ENCODE measurements around the gene ASTL. TPM values are rescaled to one million over a fixed set of nuclear protein-coding genes. Genes with fewer than 3 reads are reported as not detected.

The ASTL gene
- total RNA-seq, 1 experiment from 2014 or later = 0.34 TPM

DNA sequence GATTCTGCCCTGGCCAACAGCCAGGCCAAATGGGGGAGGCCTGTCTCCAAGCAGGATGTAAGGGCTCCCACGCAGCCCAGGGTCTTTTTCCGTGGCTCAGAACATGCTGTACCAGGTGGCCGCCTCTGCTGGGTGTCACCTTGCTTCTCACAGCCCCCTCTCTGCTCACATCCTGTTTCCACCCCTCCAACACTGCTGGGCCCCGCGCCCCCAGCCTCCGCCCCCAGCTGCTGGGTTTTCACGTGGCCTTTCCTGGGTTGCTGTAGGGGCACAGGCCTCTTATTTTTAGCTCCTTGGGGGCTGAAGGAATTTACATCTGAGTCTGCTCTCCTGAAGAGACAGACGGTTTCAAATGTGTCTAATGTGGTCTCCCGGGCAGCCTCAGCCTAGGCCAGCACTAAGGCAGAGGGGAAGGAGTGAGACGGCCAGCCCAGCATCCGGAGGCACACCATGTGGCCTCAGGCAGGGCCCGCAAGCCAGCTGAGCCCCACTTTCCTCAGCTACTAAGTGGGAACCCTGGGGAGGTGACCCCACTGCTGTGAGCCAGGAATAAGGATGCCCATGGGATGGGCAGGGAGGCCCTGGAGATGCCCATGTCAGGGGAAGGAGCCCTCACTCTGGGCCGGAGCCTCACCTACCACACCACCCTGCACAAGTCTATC lies 25.6 kb upstream of the ASTL start:
- no peak for DNase-seq (ENCODE audit: low read depth, low spot score)
- BruUV-seq (replicated peaks) = no TSS peak
- ATAC-seq = no peak
- H3K9ac ChIP-seq (ENCODE audit: low read length) = no peak overlapping the region
- ChIA-PET RAD21 (ENCODE audit: low non-redundant PET in 1 of 2, low total read pairs in 2 of 2, uncharacterized antibody in 2 of 2, unreplicated experiment in 2 of 2) (no interaction called here), POLR2A (interaction anchor here (0.7 kb wide), 1 partner anchor 44 kb away, joined by 3 read pairs; the partner anchor contains the start of gene STARD7), CTCF (no interaction called here)
- no peaks in the 10 kb centered on the region for H3K79me2 ChIP-seq (ENCODE audit: insufficient read depth, low read length)
- no peak for TF ChIP-seq POLR2AphosphoS5 (IDR thresholded peaks at IDR 0.05; ENCODE audit: low read depth, low read length)
- TF ChIP-seq ELF1 (IDR thresholded peaks at IDR 0.05; ENCODE audit: borderline replicate concordance, low read depth) = no peak
- TF ChIP-seq, protein P1, sequence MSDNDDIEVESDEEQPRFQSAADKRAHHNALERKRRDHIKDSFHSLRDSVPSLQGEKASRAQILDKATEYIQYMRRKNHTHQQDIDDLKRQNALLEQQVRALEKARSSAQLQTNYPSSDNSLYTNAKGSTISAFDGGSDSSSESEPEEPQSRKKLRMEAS (IDR thresholded peaks at IDR 0.05) = no peak
- TF ChIP-seq RAD21 (IDR thresholded peaks at IDR 0.05; ENCODE audit: low read depth) = no peak
- no peak for TF ChIP-seq CBX3 (IDR thresholded peaks at IDR 0.05; ENCODE audit: low read depth)
- no peak for TF ChIP-seq FOSL1 (IDR thresholded peaks at IDR 0.05; ENCODE audit: low read depth)
- no peak for TF ChIP-seq JUND (IDR thresholded peaks at IDR 0.05)
- TF ChIP-seq, protein P2, sequence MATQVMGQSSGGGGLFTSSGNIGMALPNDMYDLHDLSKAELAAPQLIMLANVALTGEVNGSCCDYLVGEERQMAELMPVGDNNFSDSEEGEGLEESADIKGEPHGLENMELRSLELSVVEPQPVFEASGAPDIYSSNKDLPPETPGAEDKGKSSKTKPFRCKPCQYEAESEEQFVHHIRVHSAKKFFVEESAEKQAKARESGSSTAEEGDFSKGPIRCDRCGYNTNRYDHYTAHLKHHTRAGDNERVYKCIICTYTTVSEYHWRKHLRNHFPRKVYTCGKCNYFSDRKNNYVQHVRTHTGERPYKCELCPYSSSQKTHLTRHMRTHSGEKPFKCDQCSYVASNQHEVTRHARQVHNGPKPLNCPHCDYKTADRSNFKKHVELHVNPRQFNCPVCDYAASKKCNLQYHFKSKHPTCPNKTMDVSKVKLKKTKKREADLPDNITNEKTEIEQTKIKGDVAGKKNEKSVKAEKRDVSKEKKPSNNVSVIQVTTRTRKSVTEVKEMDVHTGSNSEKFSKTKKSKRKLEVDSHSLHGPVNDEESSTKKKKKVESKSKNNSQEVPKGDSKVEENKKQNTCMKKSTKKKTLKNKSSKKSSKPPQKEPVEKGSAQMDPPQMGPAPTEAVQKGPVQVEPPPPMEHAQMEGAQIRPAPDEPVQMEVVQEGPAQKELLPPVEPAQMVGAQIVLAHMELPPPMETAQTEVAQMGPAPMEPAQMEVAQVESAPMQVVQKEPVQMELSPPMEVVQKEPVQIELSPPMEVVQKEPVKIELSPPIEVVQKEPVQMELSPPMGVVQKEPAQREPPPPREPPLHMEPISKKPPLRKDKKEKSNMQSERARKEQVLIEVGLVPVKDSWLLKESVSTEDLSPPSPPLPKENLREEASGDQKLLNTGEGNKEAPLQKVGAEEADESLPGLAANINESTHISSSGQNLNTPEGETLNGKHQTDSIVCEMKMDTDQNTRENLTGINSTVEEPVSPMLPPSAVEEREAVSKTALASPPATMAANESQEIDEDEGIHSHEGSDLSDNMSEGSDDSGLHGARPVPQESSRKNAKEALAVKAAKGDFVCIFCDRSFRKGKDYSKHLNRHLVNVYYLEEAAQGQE (IDR thresholded peaks at IDR 0.05; ENCODE audit: low read depth) = no peak
- TF ChIP-seq, protein P3, sequence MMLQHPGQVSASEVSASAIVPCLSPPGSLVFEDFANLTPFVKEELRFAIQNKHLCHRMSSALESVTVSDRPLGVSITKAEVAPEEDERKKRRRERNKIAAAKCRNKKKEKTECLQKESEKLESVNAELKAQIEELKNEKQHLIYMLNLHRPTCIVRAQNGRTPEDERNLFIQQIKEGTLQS (IDR thresholded peaks at IDR 0.05) = no peak
- no peak for TF ChIP-seq ZFX (IDR thresholded peaks at IDR 0.05)
- H3K27me3 ChIP-seq (ENCODE audit: insufficient read depth, low read length) = no peaks in the 10 kb centered on the region
- no peaks in the 10 kb centered on the region for H4K20me1 ChIP-seq (ENCODE audit: insufficient read depth)
- H3K27ac ChIP-seq (ENCODE audit: low read depth, low read length) = no peak overlapping the region
- H3K4me1 ChIP-seq (ENCODE audit: control insufficient read depth in 1 of 2, insufficient read depth in 2 of 2, low read length in 2 of 2) = no peaks in the 10 kb centered on the region
- no peaks in the 10 kb centered on the region for H3K9me3 ChIP-seq (ENCODE audit: control insufficient read depth in 1 of 2, insufficient read depth in 1 of 2, low read depth in 1 of 2, low read length in 2 of 2)
- H3K4me3 ChIP-seq (replicated peaks in 1 of 2; ENCODE audit: low read depth in 1 of 2, low read length in 2 of 2) = no peak overlapping the region
- H3K36me3 ChIP-seq (ENCODE audit: control insufficient read depth in 1 of 2, insufficient read depth in 2 of 2, low read length in 2 of 2) = no peaks in the 10 kb centered on the region
- no peak overlapping the region for H2AFZ ChIP-seq (ENCODE audit: low read depth, low read length, poor library complexity, severe bottlenecking)
- intact Hi-C loops (cut with micrococcal nuclease) = no loop called here
- no peak overlapping the region for H3K4me2 ChIP-seq (ENCODE audit: low read length)
- no peaks in the 10 kb centered on the region for H3K9me2 ChIP-seq (ENCODE audit: insufficient read depth)
